ENCODE measurements around the gene RAB31.

RAB31 gene

GRCh38 chr18:9862686-9863085 is 154.6 kb downstream of the RAB31 start:
- FAIRE-seq (no peak), DNase-seq (ENCODE audit: insufficient read length, low spot score) (no peak)
- TF ChIP-seq CTCF (IDR thresholded peaks at IDR 0.05; ENCODE audit: insufficient read depth, missing control alignments) = no peak

- FAIRE-seq = no peak
- DNase-seq (ENCODE audit: insufficient read length, low spot score) = no peak
- TF ChIP-seq CTCF (IDR thresholded peaks at IDR 0.05; ENCODE audit: insufficient read depth, missing control alignments) = no peak
These were observed 155.2 kb downstream of the RAB31 start for GRCh38 chr18:9863282-9863681.

DNA sequence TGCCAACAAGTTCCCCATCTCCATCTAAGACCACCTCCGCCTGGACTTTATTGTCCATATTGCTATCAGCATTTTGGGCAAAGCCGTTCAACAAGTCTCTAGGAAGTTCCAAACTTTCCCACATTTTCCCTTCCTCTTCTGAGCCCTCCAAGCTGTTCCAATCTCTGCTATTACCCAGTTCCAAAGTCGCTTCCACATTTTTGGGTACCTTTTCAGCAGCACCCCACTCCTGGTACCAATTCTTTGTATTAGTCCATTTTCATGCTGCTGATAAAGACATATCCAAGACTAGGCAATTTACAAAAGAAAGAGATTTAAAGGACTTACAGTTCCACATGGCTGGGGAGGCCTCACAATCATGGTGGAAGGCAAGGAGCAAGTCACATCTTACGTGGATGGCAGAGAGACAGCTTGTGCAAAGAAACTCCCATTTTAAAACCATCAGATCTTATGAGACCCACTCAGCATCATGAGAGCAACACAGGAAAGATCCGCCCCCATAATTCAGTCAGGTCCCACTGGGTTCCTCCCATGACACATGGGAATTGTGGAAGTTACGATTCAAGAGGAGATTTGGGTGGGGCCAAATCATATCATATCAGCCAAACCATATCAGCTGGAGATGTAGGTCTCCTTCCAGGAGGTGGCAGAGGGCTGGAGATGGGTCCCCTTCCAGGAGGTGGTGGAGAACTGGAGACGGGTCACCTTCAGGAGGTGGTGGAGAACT is 157.8 kb downstream of the RAB31 start:
- DNase-seq (ENCODE audit: insufficient read length, low spot score) = no peak
- no peak for TF ChIP-seq CTCF (IDR thresholded peaks at IDR 0.05; ENCODE audit: insufficient read depth, missing control alignments)
- FAIRE-seq = no peak

- no peak for FAIRE-seq
- TF ChIP-seq CTCF (IDR thresholded peaks at IDR 0.05; ENCODE audit: insufficient read depth, missing control alignments) = no peak
These were observed 158.5 kb downstream of the RAB31 start for GRCh38 chr18:9866627-9867026.

DNA sequence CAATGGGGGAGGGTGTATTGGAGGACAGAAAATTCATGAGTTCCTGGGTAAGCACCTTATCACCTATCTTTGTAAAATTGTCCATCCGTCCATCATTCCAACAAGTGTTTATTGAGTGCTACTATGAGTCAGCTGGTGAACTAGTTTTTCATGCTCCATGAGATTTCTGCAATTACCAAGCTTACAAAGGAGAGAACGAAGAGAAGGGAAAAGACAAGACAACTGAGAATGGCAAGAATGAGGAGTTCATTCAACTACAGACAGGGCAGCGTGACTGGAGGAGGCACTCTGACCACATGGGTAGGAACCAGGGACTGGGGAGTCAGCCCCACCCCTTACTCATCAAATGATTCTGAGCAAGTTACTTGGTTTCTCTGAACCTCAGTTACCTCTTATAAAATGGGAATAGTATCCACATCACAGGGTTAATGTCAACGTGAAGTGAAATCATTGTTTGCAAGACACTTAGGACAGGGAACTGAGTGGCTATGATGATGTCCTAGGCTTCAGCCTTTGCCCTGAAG is 159.0 kb downstream of the RAB31 start:
- DNase-seq (ENCODE audit: insufficient read length, low spot score) (no peak), FAIRE-seq (no peak)
- no peak for TF ChIP-seq CTCF (IDR thresholded peaks at IDR 0.05; ENCODE audit: insufficient read depth, missing control alignments)

More at GRCh38 chr18:9866627-9867026, 158.5 kb downstream of the RAB31 start:
- no peak for DNase-seq (ENCODE audit: insufficient read length, low spot score)

DNA sequence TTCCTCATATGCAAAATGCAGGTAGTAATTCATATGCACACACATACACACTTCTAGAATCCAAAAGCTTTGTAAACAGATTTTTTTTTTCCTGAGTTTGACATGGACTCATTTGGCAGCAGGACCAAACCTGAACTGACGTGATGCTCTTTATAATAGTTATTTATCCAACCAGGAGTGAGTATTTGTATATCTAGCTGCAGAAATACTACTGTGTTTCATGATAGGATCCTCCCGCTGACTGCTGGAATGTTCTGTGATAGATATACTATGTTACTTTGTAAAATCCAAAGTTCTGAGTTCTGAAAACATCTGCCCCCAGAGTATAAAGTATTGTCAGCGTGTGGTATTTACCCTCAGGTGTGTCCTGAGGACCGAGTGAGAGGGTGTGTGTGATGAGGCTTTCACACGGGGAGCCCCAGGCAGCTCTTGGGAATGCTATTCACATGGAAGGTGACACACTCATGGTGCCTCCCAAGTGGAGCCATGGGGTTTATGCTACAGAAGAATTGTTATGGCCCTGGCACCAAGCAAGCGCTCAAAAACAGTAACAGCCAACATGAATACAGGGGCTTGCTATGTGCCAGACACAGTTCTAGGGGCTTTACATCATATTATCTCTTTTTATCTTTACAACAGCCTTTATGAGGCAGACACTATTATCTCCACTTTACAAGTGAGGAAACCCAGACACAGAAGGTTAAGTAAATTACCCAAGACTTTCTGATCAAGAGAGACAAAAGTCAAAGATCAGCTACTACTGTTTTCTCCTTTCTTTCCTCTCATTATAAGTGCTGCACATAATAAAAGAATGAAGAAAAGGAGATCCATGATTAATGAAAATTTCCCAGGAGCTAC is 161.0 kb downstream of the RAB31 start:
- no peak for DNase-seq (ENCODE audit: insufficient read length, low spot score)
- FAIRE-seq = no peak
- no peak for TF ChIP-seq CTCF (IDR thresholded peaks at IDR 0.05; ENCODE audit: insufficient read depth, missing control alignments)
